A673 (cell line): ENCODE measurements around the gene PMEPA1. TPM values are rescaled to one million over a fixed set of nuclear protein-coding genes. Genes with fewer than 3 reads are reported as not detected.

Experiments used
- BruUV-seq: library from RNA; stranded (reverse); fragments of 400-500 nt; replicated peaks from 2 replicates; lab custom pipeline; 2021; lab: Mats Ljungman, UMichigan
- CTCF ChIA-PET: fragments of 300-600 bp; sonication (Branson Sonifier 250); formaldehyde crosslinking; loops from one replicate; lab custom pipeline; 2022; ENCODE audit warnings: antibody characterized with exemption; lab: Charles Lee
- POLR2A ChIA-PET: fragments of 300-600 bp; sonication (Branson Sonifier 250); formaldehyde crosslinking; loops from one replicate; lab custom pipeline; 2022; ENCODE audit warnings: antibody characterized with exemption; ENCODE audit not compliant: low non-redundant PET; lab: Charles Lee
- DNase-seq: peaks from one replicate; pipeline ENCODE4 v3.0.0-alpha.2; 2015; ENCODE audit warnings: low spot score
- H3K27ac ChIP-seq: fragments of 200-600 bp; sonication (generic); 2 replicates; pipeline ENCODE4 v1.5.1; 2016; ENCODE audit warnings: mixed run types, low read depth, mild to moderate bottlenecking, mixed read lengths, antibody characterized with exemption, low read length; ENCODE audit not compliant: poor library complexity, severe bottlenecking
- H3K27me3 ChIP-seq: fragments of 200-600 bp; sonication (generic); replicated peaks from 2 replicates; pipeline ENCODE4 v1.6.1; 2017; ENCODE audit warnings: mixed run types, low read depth, mild to moderate bottlenecking, mixed read lengths, antibody characterized with exemption, low read length; ENCODE audit not compliant: insufficient read depth, poor library complexity
- H3K36me3 ChIP-seq: fragments of 200-600 bp; sonication (generic); 2 replicates; pipeline ENCODE4 v1.6.1; 2016; ENCODE audit warnings: mixed run types, mild to moderate bottlenecking, mixed read lengths, antibody characterized with exemption, low read length; ENCODE audit not compliant: insufficient read depth, poor library complexity, severe bottlenecking
- H3K4me1 ChIP-seq: fragments of 200-600 bp; sonication (generic); 2 replicates; pipeline ENCODE4 v1.6.1; 2017; ENCODE audit warnings: mixed run types, mild to moderate bottlenecking, mixed read lengths, antibody characterized with exemption, low read length; ENCODE audit not compliant: insufficient read depth, poor library complexity, severe bottlenecking
- H3K4me3 ChIP-seq: fragments of 200-600 bp; sonication (generic); 2 replicates; pipeline ENCODE4 v1.5.1; 2016; ENCODE audit warnings: low read depth, mixed run types, mild to moderate bottlenecking, mixed read lengths, low read length; ENCODE audit not compliant: poor library complexity, severe bottlenecking
- H3K9me3 ChIP-seq: fragments of 200-600 bp; sonication (generic); 2 replicates; pipeline ENCODE4 v1.6.1; 2016; ENCODE audit warnings: mixed run types, low read depth, mild to moderate bottlenecking, mixed read lengths, antibody characterized with exemption, low read length; ENCODE audit not compliant: poor library complexity, severe bottlenecking
- CTCF ChIP-seq: fragments of 300-800, 200-600 bp; sonication (generic); conservative IDR thresholded peaks from 2 replicates; pipeline ENCODE4 v1.5.1; 2017; ENCODE audit warnings: low read depth, mild to moderate bottlenecking, antibody characterized with exemption, low read length, moderate library complexity, mixed read lengths
- EZH2 ChIP-seq: fragments of 200-600 bp; sonication (generic); IDR thresholded peaks from 2 replicates; pipeline ENCODE4 v1.6.1; 2017; ENCODE audit warnings: borderline replicate concordance, low read depth, mild to moderate bottlenecking, mixed read lengths, antibody characterized with exemption, low read length; ENCODE audit not compliant: poor library complexity, severe bottlenecking
- intact Hi-C: fragments of 100-400 bp; cut with micrococcal nuclease; formaldehyde crosslinking; loops from one replicate; pipeline ENCODE4 v1.10.0; 2022; ENCODE audit not compliant: unreplicated experiment
- total RNA-seq: library from RNA; stranded (reverse); gene quantifications from 2 replicates; pipeline ENCODE4 v1.2.3, GENCODE V29; 2021

The PMEPA1 gene
- total RNA-seq, 1 experiment from 2014 or later: 9.7 TPM

DNA sequence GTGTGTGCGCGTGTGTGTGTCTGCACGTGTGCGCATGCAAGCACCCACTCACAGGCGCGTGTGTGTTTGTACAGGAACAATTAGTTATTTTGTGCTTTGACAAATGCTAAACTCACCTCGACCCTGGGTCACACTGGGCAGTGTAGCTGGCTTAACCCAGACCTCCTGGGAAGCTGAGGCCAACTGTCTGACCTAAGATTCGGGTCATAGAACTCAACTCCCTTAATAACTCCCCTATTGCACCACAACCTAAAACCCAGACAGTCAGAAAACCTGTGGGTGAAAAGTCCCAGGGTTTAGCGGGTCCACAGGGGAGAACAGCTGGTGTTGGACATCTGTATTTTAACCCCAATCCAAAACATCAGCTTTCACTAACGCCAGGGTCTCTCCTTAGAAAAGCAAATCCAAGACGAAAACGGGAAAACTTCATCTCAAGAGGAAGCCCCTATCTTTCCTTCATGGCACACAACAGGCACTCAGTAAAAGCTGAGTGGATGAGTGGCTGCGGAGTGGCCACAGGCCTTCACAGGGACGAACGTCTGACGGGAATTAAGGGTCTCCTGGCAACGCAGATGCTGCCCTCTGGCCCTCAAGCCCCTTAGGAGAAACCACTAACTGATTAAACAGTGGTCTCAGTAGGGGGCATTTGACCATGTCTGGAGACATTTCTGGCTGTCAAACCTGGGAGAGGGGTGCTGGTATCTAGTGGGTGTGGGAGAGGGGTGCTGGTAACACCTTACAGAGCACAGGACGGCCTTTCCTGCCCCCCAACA is 4.5 kb downstream of the PMEPA1 start:
- intact Hi-C loops: no loop called here
- ChIA-PET POLR2A (no interaction called here), CTCF (no interaction called here)
- no peaks in the 10 kb centered on the region for H3K27me3 ChIP-seq
- no peak overlapping the region for H3K27ac ChIP-seq
- H3K36me3 ChIP-seq: no peaks in the 10 kb centered on the region
- peaks cover 2% of the 10 kb centered on the region for H3K4me1 ChIP-seq
- TF ChIP-seq CTCF (no peak), EZH2 (no peak)
- no peaks in the 10 kb centered on the region for H3K9me3 ChIP-seq
- DNase-seq: no peak
- H3K4me3 ChIP-seq: no peak overlapping the region
- BruUV-seq: no TSS peak

DNA sequence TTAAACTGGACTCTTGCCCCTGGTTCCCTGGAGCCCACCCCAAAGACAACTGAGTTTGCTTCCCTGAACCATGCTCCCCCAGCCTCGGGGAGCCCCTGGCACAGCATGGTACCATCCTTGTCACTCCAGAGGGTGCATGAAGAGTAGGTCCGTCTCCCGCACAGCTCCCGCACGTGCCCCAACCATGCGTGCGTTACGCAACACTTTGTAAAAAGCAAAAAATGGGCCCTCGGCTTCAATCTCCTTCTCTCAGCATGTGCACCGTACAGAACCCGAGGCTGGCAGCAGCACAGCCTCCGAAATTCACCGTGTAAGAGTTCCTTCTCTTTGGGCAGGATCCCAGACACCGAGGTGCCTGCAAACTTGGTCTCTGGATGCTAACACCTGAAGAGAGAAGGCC is 5.6 kb downstream of the PMEPA1 start:
- Histone ChIP-seq H3K9me3 (no peaks in the 10 kb centered on the region), H3K4me1 (no peaks in the 10 kb centered on the region), H3K27me3 (no peaks in the 10 kb centered on the region), H3K36me3 (no peaks in the 10 kb centered on the region), H3K4me3 (no peak overlapping the region), H3K27ac (no peak overlapping the region)
- CTCF ChIA-PET: no interaction called here
- POLR2A ChIA-PET: no interaction called here
- DNase-seq: no peak
- intact Hi-C loops: no loop called here
- BruUV-seq: no TSS peak
- TF ChIP-seq CTCF (no peak), EZH2 (no peak)

DNA sequence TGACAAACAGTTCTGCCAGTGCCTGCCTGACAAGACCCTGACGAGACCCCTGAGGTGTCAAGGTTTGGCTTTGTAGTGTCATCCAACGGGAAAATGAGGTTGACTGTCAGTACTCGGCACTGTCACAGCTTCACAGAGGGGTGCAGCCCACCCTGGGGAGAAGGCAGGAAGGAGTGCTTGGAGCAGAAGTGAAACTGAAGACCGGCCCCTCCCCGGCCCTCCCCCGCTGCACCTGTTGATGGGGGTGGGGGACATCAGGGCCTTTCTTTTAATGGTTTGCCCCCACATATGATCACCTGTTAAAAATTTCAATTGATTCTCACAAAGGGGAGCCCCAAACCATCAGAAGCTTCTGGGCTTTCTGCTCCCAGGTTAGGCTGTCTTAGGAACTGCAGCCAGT is 6.8 kb downstream of the PMEPA1 start:
- TF ChIP-seq EZH2 (no peak), CTCF (no peak)
- no TSS peak for BruUV-seq
- Histone ChIP-seq H3K4me1 (no peaks in the 10 kb centered on the region), H3K9me3 (no peaks in the 10 kb centered on the region), H3K27me3 (no peaks in the 10 kb centered on the region), H3K36me3 (no peaks in the 10 kb centered on the region), H3K4me3 (no peak overlapping the region), H3K27ac (no peak overlapping the region)
- intact Hi-C loops: no loop called here
- ChIA-PET POLR2A (no interaction called here), CTCF (no interaction called here)
- no peak for DNase-seq
